SK-N-SH treated with all-trans-retinoic acid at 6 μM for 48 hours (cell line): ENCODE measurements around the gene USP49.

Experiments
- ATAC-seq: fragments of 200-7000 bp; cut with Tn5 transposase; 3 replicates; pipeline ENCODE4 v1.9.1; 2020; ENCODE audit warnings: mild to moderate bottlenecking, moderate library complexity
- ARNTL ChIP-seq: fragments of 450-650 bp; formaldehyde crosslinking; IDR thresholded peaks from 2 replicates; pipeline ENCODE4 v1.5.0; 2020; ENCODE audit warnings: low read depth, mild to moderate bottlenecking, moderate library complexity, borderline replicate concordance
- BACH2 ChIP-seq: fragments of 250-450 bp; sonication (Bioruptor Pico); IDR thresholded peaks from 2 replicates; pipeline ENCODE4 v1.9.0; 2021; ENCODE audit warnings: mild to moderate bottlenecking, borderline replicate concordance
- CSDC2 ChIP-seq: fragments of 250-450 bp; sonication (Bioruptor Pico); IDR thresholded peaks from 2 replicates; pipeline ENCODE4 v1.5.0; 2020; ENCODE audit warnings: mild to moderate bottlenecking, moderate library complexity
- ESRRG ChIP-seq: fragments of 250-450 bp; sonication (Bioruptor Pico); IDR thresholded peaks from 2 replicates; pipeline ENCODE4 v1.6.1; 2021; ENCODE audit warnings: mild to moderate bottlenecking
- GLIS3 ChIP-seq: fragments of 250-450 bp; sonication (Bioruptor Pico); IDR thresholded peaks from 2 replicates; pipeline ENCODE4 v1.5.0; 2020; ENCODE audit warnings: mild to moderate bottlenecking, moderate library complexity
- ISL1 ChIP-seq: fragments of 250-450 bp; sonication (Bioruptor Pico); IDR thresholded peaks from 2 replicates; pipeline ENCODE4 v2.1.2; 2022; ENCODE audit warnings: mild to moderate bottlenecking, moderate library complexity
- OSR1 ChIP-seq: fragments of 250-450 bp; sonication (Bioruptor Pico); IDR thresholded peaks from 2 replicates; pipeline ENCODE4 v1.8.0; 2022; ENCODE audit warnings: moderate library complexity, mild to moderate bottlenecking, inconsistent platforms
- PPARA ChIP-seq: fragments of 250-450 bp; sonication (Bioruptor Pico); IDR thresholded peaks from 2 replicates; pipeline ENCODE4 v1.5.0; 2020; ENCODE audit warnings: mild to moderate bottlenecking, borderline replicate concordance
- RARB ChIP-seq: fragments of 250-450 bp; sonication (Bioruptor Pico); IDR thresholded peaks from 2 replicates; pipeline ENCODE4 v1.8.0; 2021; ENCODE audit warnings: mild to moderate bottlenecking, moderate library complexity
- SNAI2 ChIP-seq: fragments of 250-450 bp; sonication (Bioruptor Pico); IDR thresholded peaks from 2 replicates; pipeline ENCODE4 v1.5.0; 2020; ENCODE audit warnings: mild to moderate bottlenecking, moderate library complexity
- TCF4 ChIP-seq: fragments of 250-450 bp; sonication (Bioruptor Pico); IDR thresholded peaks from 2 replicates; pipeline ENCODE4 v1.8.0; 2021; ENCODE audit warnings: mild to moderate bottlenecking, moderate library complexity, borderline replicate concordance
- TOX ChIP-seq: fragments of 250-450 bp; sonication (Bioruptor Pico); IDR thresholded peaks from 2 replicates; pipeline ENCODE4 v1.8.0; 2021; ENCODE audit warnings: mild to moderate bottlenecking, moderate library complexity, borderline replicate concordance
- ZFP3 ChIP-seq: fragments of 250-450 bp; sonication (Bioruptor Pico); IDR thresholded peaks from 2 replicates; pipeline ENCODE4 v1.5.0; 2020; ENCODE audit warnings: mild to moderate bottlenecking, moderate library complexity
- ZFP30 ChIP-seq: fragments of 450-650 bp; formaldehyde crosslinking; IDR thresholded peaks from 2 replicates; pipeline ENCODE4 v1.5.0; 2022; ENCODE audit warnings: mild to moderate bottlenecking, moderate library complexity
- ZNF70 ChIP-seq: fragments of 450-650 bp; formaldehyde crosslinking; IDR thresholded peaks from 2 replicates; pipeline ENCODE4 v1.5.0; 2020; ENCODE audit warnings: mild to moderate bottlenecking, moderate library complexity
- ZNF8 ChIP-seq: fragments of 450-650 bp; formaldehyde crosslinking; IDR thresholded peaks from 2 replicates; pipeline ENCODE4 v1.5.0; 2020; ENCODE audit warnings: mild to moderate bottlenecking, moderate library complexity
- TF ChIP-seq, protein P1 (sequence below): fragments of 250-450 bp; sonication (Bioruptor Pico); IDR thresholded peaks from 2 replicates; pipeline ENCODE4 v1.8.0; 2020; ENCODE audit warnings: mild to moderate bottlenecking, moderate library complexity, borderline replicate concordance
- TF ChIP-seq, protein P2 (sequence below): fragments of 250-450 bp; sonication (Bioruptor Pico); IDR thresholded peaks from 2 replicates; pipeline ENCODE4 v1.5.1; 2021; ENCODE audit warnings: mild to moderate bottlenecking, moderate library complexity
- TF ChIP-seq, protein P3 (sequence below): fragments of 250-450 bp; sonication (Bioruptor Pico); IDR thresholded peaks from 2 replicates; pipeline ENCODE4 v1.8.0; 2021; ENCODE audit warnings: low read depth, mild to moderate bottlenecking, moderate library complexity, borderline replicate concordance
- TF ChIP-seq, protein P4 (sequence below): fragments of 250-450 bp; sonication (Bioruptor Pico); IDR thresholded peaks from 2 replicates; pipeline ENCODE4 v1.5.0; 2020; ENCODE audit warnings: mild to moderate bottlenecking, moderate library complexity

Gene USP49

DNA sequence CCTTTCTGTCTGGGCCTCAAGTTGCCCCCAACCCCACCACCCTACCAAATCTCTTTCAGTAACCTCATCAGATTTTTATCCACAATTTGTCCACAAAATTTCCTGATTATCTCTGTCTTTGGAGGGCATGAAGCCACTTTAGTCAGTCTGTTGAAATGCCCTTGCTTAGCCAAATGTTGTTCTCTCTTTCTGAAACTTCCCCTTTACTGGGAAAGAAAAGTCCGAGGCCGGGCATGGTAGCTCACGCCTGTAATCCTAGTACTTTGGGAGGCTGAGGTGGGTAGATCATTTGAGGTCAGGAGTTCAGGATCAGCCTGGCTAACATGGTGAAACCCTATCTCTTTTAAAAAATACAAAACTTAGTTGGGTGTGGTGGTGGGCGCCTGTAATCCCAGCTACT, 73.9 kb downstream of the USP49 start:
- no peak for ATAC-seq
- no peak for TF ChIP-seq TOX
- TF ChIP-seq CSDC2, result no peak
- TF ChIP-seq, protein P1, sequence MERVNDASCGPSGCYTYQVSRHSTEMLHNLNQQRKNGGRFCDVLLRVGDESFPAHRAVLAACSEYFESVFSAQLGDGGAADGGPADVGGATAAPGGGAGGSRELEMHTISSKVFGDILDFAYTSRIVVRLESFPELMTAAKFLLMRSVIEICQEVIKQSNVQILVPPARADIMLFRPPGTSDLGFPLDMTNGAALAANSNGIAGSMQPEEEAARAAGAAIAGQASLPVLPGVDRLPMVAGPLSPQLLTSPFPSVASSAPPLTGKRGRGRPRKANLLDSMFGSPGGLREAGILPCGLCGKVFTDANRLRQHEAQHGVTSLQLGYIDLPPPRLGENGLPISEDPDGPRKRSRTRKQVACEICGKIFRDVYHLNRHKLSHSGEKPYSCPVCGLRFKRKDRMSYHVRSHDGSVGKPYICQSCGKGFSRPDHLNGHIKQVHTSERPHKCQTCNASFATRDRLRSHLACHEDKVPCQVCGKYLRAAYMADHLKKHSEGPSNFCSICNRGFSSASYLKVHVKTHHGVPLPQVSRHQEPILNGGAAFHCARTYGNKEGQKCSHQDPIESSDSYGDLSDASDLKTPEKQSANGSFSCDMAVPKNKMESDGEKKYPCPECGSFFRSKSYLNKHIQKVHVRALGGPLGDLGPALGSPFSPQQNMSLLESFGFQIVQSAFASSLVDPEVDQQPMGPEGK (CRISPR knock-in tag), result no peak
- TF ChIP-seq RARB (CRISPR knock-in tag), result no peak
- no peak for TF ChIP-seq BACH2 (CRISPR knock-in tag)
- TF ChIP-seq, protein P2, sequence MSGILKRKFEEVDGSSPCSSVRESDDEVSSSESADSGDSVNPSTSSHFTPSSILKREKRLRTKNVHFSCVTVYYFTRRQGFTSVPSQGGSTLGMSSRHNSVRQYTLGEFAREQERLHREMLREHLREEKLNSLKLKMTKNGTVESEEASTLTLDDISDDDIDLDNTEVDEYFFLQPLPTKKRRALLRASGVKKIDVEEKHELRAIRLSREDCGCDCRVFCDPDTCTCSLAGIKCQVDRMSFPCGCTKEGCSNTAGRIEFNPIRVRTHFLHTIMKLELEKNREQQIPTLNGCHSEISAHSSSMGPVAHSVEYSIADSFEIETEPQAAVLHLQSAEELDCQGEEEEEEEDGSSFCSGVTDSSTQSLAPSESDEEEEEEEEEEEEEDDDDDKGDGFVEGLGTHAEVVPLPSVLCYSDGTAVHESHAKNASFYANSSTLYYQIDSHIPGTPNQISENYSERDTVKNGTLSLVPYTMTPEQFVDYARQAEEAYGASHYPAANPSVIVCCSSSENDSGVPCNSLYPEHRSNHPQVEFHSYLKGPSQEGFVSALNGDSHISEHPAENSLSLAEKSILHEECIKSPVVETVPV (CRISPR knock-in tag), result no peak
- TF ChIP-seq GLIS3, result no peak
- TF ChIP-seq, protein P3, sequence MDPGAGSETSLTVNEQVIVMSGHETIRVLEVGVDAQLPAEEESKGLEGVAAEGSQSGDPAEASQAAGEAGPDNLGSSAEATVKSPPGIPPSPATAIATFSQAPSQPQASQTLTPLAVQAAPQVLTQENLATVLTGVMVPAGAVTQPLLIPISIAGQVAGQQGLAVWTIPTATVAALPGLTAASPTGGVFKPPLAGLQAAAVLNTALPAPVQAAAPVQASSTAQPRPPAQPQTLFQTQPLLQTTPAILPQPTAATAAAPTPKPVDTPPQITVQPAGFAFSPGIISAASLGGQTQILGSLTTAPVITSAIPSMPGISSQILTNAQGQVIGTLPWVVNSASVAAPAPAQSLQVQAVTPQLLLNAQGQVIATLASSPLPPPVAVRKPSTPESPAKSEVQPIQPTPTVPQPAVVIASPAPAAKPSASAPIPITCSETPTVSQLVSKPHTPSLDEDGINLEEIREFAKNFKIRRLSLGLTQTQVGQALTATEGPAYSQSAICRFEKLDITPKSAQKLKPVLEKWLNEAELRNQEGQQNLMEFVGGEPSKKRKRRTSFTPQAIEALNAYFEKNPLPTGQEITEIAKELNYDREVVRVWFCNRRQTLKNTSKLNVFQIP, result no peak
- TF ChIP-seq ISL1 (CRISPR knock-in tag), result no peak
- no peak for TF ChIP-seq ZNF70 (CRISPR knock-in tag)
- TF ChIP-seq SNAI2 (CRISPR knock-in tag), result no peak
- TF ChIP-seq, protein P4, sequence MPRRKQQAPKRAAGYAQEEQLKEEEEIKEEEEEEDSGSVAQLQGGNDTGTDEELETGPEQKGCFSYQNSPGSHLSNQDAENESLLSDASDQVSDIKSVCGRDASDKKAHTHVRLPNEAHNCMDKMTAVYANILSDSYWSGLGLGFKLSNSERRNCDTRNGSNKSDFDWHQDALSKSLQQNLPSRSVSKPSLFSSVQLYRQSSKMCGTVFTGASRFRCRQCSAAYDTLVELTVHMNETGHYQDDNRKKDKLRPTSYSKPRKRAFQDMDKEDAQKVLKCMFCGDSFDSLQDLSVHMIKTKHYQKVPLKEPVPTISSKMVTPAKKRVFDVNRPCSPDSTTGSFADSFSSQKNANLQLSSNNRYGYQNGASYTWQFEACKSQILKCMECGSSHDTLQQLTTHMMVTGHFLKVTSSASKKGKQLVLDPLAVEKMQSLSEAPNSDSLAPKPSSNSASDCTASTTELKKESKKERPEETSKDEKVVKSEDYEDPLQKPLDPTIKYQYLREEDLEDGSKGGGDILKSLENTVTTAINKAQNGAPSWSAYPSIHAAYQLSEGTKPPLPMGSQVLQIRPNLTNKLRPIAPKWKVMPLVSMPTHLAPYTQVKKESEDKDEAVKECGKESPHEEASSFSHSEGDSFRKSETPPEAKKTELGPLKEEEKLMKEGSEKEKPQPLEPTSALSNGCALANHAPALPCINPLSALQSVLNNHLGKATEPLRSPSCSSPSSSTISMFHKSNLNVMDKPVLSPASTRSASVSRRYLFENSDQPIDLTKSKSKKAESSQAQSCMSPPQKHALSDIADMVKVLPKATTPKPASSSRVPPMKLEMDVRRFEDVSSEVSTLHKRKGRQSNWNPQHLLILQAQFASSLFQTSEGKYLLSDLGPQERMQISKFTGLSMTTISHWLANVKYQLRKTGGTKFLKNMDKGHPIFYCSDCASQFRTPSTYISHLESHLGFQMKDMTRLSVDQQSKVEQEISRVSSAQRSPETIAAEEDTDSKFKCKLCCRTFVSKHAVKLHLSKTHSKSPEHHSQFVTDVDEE, result no peak
- TF ChIP-seq ZNF8 (CRISPR knock-in tag), result no peak
- no peak for TF ChIP-seq ESRRG (CRISPR knock-in tag)
- no peak for TF ChIP-seq ZFP3
- TF ChIP-seq, all 23 proteins: peak for 0

DNA sequence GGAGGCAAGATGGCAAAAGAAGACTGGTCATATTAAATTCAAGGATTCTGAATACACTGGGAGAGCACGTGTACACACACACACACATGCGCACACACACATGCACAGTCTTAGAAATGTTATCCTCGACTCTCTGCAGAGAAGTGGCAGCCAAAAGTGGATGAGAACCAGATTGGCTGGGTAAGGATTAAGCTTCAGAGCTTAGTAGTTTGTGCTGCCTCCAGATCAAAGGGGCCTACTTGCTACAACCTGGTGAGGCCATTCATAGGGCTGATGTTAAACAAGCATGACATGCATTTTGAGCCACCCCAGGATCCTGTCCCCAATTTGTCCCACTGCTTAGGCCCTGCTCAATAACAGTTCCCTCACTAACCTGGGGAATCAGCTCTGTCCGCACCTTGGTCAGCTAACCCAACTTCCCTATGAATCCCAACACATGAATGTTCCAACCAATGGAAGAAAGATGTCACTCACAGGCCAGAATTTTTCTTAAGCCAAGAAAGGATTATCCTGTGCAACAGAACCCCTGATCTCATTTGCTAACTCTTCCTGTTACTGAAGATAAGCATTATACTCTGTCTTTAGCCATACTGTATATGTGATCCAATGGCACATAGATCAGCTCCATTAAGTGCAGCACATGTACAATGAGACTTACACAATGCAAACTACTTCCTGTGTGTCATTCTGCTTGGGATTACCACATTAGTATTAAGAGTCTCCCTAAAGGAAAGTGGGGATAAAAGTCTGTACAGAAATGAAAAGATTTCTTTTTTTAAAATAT, 76.7 kb downstream of the USP49 start:
- TF ChIP-seq ISL1 (CRISPR knock-in tag) (no peak), CSDC2 (no peak), PPARA (CRISPR knock-in tag) (no peak), ESRRG (CRISPR knock-in tag) (no peak), ZFP30 (CRISPR knock-in tag) (no peak), TOX (no peak), TCF4 (CRISPR knock-in tag) (no peak), RARB (CRISPR knock-in tag) (no peak), ZFP3 (no peak), ARNTL (CRISPR knock-in tag) (no peak), ZNF70 (CRISPR knock-in tag) (no peak), OSR1 (CRISPR knock-in tag) (no peak), SNAI2 (CRISPR knock-in tag) (no peak)
- TF ChIP-seq, protein P2 (CRISPR knock-in tag), result no peak
- TF ChIP-seq, protein P3, result no peak
- no peak for ATAC-seq
